H9 (cell line): ENCODE data around the gene BRSK2. TPM values are rescaled to one million over a fixed set of nuclear protein-coding genes. Genes with fewer than 3 reads are reported as not detected.

Experiments
- DNase-seq: peaks from one replicate; pipeline ENCODE4 v3.0.0-alpha.2; 2017
- H2AFZ ChIP-seq: one replicate; pipeline ENCODE4 v1.6.1; 2013; ENCODE audit warnings: mild to moderate bottlenecking, low read length, control low read depth, moderate library complexity
- H2AK5ac ChIP-seq: 2 replicates; pipeline ENCODE4 v1.6.1; 2013; ENCODE audit warnings: low read length, control low read depth, mixed read lengths; ENCODE audit not compliant: insufficient read length
- H2BK120ac ChIP-seq: one replicate; pipeline ENCODE4 v1.6.1; 2013; ENCODE audit warnings: low read depth, mild to moderate bottlenecking, low read length, control low read depth, inconsistent platforms; ENCODE audit not compliant: poor library complexity, severe bottlenecking
- H2BK12ac ChIP-seq: 2 replicates; pipeline ENCODE4 v1.6.1; 2013; ENCODE audit warnings: low read length, control low read depth, mixed read lengths, low read depth; ENCODE audit not compliant: insufficient read length
- H2BK15ac ChIP-seq: 2 replicates; pipeline ENCODE4 v1.6.1; 2013; ENCODE audit warnings: low read depth, low read length, control low read depth
- H2BK20ac ChIP-seq: one replicate; pipeline ENCODE4 v1.6.1; 2013; ENCODE audit warnings: low read depth, mild to moderate bottlenecking, low read length, control low read depth, inconsistent platforms; ENCODE audit not compliant: poor library complexity, severe bottlenecking
- H2BK5ac ChIP-seq: 2 replicates; pipeline ENCODE4 v1.6.1; 2013; ENCODE audit warnings: low read length, control low read depth, mixed read lengths; ENCODE audit not compliant: insufficient read length
- H3K14ac ChIP-seq: 2 replicates; pipeline ENCODE4 v1.6.1; 2013; ENCODE audit warnings: low read length, control low read depth; ENCODE audit not compliant: insufficient read depth
- H3K18ac ChIP-seq: 2 replicates; pipeline ENCODE4 v1.6.1; 2013; ENCODE audit warnings: low read depth, mild to moderate bottlenecking, mixed read lengths, low read length, control low read depth; ENCODE audit not compliant: insufficient read length
- H3K23ac ChIP-seq: 2 replicates; pipeline ENCODE4 v1.6.1; 2013; ENCODE audit warnings: low read length, control low read depth, mixed read lengths, low read depth; ENCODE audit not compliant: insufficient read length
- H3K23me2 ChIP-seq: 2 replicates; pipeline ENCODE4 v1.6.1; 2013; ENCODE audit warnings: low read depth, mild to moderate bottlenecking, mixed read lengths, low read length, control low read depth; ENCODE audit not compliant: insufficient read length, poor library complexity, severe bottlenecking
- H3K27ac ChIP-seq: 2 replicates; pipeline ENCODE4 v1.5.1; 2013; ENCODE audit warnings: low read length, control low read depth, mixed read lengths, low read depth; ENCODE audit not compliant: insufficient read length
- H3K27me3 ChIP-seq: 2 replicates; pipeline ENCODE4 v1.6.1; 2013; ENCODE audit warnings: low read length, control low read depth, inconsistent platforms; ENCODE audit not compliant: insufficient read depth
- H3K4ac ChIP-seq: 2 replicates; pipeline ENCODE4 v1.6.1; 2013; ENCODE audit warnings: low read depth, mild to moderate bottlenecking, control low read depth, inconsistent platforms, low read length, moderate library complexity
- H3K4me1 ChIP-seq: 2 replicates; pipeline ENCODE4 v1.6.1; 2013; ENCODE audit warnings: low read length, control low read depth, inconsistent platforms; ENCODE audit not compliant: insufficient read depth
- H3K4me2 ChIP-seq: 2 replicates; pipeline ENCODE4 v1.6.1; 2013; ENCODE audit warnings: low read length, control low read depth, mixed read lengths; ENCODE audit not compliant: insufficient read length, insufficient read depth
- H3K56ac ChIP-seq: 2 replicates; pipeline ENCODE4 v1.6.1; 2013; ENCODE audit warnings: low read depth, mild to moderate bottlenecking, mixed read lengths, low read length, control low read depth; ENCODE audit not compliant: insufficient read length
- H3K79me1 ChIP-seq: 2 replicates; pipeline ENCODE4 v1.6.1; 2013; ENCODE audit warnings: low read depth, mild to moderate bottlenecking, moderate library complexity, low read length, control low read depth, inconsistent platforms; ENCODE audit not compliant: insufficient read depth, poor library complexity, severe bottlenecking
- H3K79me2 ChIP-seq: 2 replicates; pipeline ENCODE4 v1.6.1; 2013; ENCODE audit warnings: low read length, control low read depth, inconsistent platforms; ENCODE audit not compliant: insufficient read depth
- H3K9ac ChIP-seq: 2 replicates; pipeline ENCODE4 v1.6.1; 2013; ENCODE audit warnings: low read length, control low read depth, mixed read lengths; ENCODE audit not compliant: insufficient read length; ENCODE audit errors: extremely low read depth
- H3K9me3 ChIP-seq: one replicate; pipeline ENCODE4 v1.6.1; 2013; ENCODE audit warnings: low read depth, low read length, inconsistent platforms; ENCODE audit not compliant: control insufficient read depth
- H3T11ph ChIP-seq: one replicate; pipeline ENCODE4 v1.6.1; 2013; ENCODE audit warnings: mild to moderate bottlenecking, low read length, control low read depth, inconsistent platforms
- H4K20me1 ChIP-seq: one replicate; pipeline ENCODE4 v1.6.1; 2013; ENCODE audit not compliant: control insufficient read depth, insufficient read length, insufficient read depth
- H4K5ac ChIP-seq: 2 replicates; pipeline ENCODE4 v1.6.1; 2013; ENCODE audit warnings: low read depth, mild to moderate bottlenecking, mixed read lengths, low read length, control low read depth; ENCODE audit not compliant: insufficient read length
- H4K8ac ChIP-seq: replicated peaks from 2 replicates; pipeline ENCODE4 v1.6.1; 2013; ENCODE audit warnings: low read length, control low read depth, mixed read lengths, low read depth; ENCODE audit not compliant: insufficient read length
- H4K91ac ChIP-seq: 2 replicates; pipeline ENCODE4 v1.6.1; 2013; ENCODE audit warnings: low read depth, mild to moderate bottlenecking, moderate library complexity, mixed read lengths, low read length, control low read depth; ENCODE audit not compliant: insufficient read length
- H3K27ac Mint-ChIP-seq, 3 experiments: 2 replicates in 2 of 3; 3 replicates in 1 of 3; pipeline ENCODE4 v1.8.0; 2020 to 2021; ENCODE audit warnings: mixed read lengths in 3 of 3, mild to moderate bottlenecking in 1 of 3, moderate library complexity in 1 of 3
- H3K27me3 Mint-ChIP-seq: 2 replicates; pipeline ENCODE4 v1.8.0; 2021; ENCODE audit warnings: low read depth, mild to moderate bottlenecking, moderate library complexity, mixed read lengths
- H3K36me3 Mint-ChIP-seq, 3 experiments: 2 replicates in 2 of 3; 3 replicates in 1 of 3; pipeline ENCODE4 v1.8.0; 2020 to 2021; ENCODE audit warnings: low read depth in 3 of 3, mixed read lengths in 3 of 3; ENCODE audit not compliant: insufficient read depth in 1 of 3
- H3K4me1 Mint-ChIP-seq, 2 experiments: 2 replicates each; pipeline ENCODE4 v1.8.0; 2020; ENCODE audit warnings: mixed read lengths in 2 of 2
- H3K4me3 Mint-ChIP-seq, 2 experiments: 2 replicates in 1 of 2; 3 replicates in 1 of 2; pipeline ENCODE4 v1.8.0; 2020 to 2021; ENCODE audit warnings: mild to moderate bottlenecking in 2 of 2, mixed read lengths in 2 of 2, moderate library complexity in 1 of 2
- H3K9me3 Mint-ChIP-seq, 2 experiments: 2 replicates in 1 of 2; 3 replicates in 1 of 2; pipeline ENCODE4 v1.8.0; 2020; ENCODE audit warnings: mild to moderate bottlenecking in 2 of 2, mixed read lengths in 2 of 2, moderate library complexity in 1 of 2
- CTCF ChIP-seq: fragments of 200-600 bp; sonication (generic); conservative IDR thresholded peaks from 3 replicates; pipeline ENCODE4 v1.8.0; 2021; ENCODE audit warnings: antibody characterized with exemption, mild to moderate bottlenecking
- WGBS: extraction: QIAGEN DNeasy Blood & Tissue Kit; methylation state at CpG from one replicate; pipeline ENCODE4 v1.1.7; 2013; ENCODE audit warnings: missing lambda C conversion rate, low lambda C conversion rate, mixed read lengths; ENCODE audit not compliant: insufficient read length; ENCODE audit errors: extremely low coverage; 5-methylcytosine and 5-hydroxymethylcytosine counted together
- total RNA-seq: library from RNA; stranded (reverse); gene quantifications from 2 replicates; pipeline ENCODE4 v1.2.1, GENCODE V29; 2021

BRSK2 gene
- total RNA-seq, 1 experiment from 2014 or later: 28.4 TPM

GRCh38 chr11:1493650-1494244 is 104.0 kb downstream of the BRSK2 start:
- Histone ChIP-seq H3K4me1 (no peaks in the 10 kb centered on the region), H2BK12ac (no peak overlapping the region), H3K79me2 (peaks cover 3% of the 10 kb centered on the region; the same call in 1 of the 2 replicates), H4K5ac (no peak overlapping the region), H3K27me3 (no peaks in the 10 kb centered on the region), H3K56ac (no peak overlapping the region), H3T11ph (no peak overlapping the region), H4K91ac (no peak overlapping the region), H4K8ac (no peak overlapping the region), H2BK15ac (no peak overlapping the region), H4K20me1 (no peaks in the 10 kb centered on the region), H3K14ac (no peak overlapping the region), H3K9me3 (no peaks in the 10 kb centered on the region), H3K4me2 (no peak overlapping the region), H3K18ac (no peak overlapping the region), H3K4ac (no peak overlapping the region), H2AFZ (no peak overlapping the region), H2BK20ac (no peak overlapping the region), H3K23me2 (no peaks in the 10 kb centered on the region), H3K23ac (no peak overlapping the region), H2AK5ac (no peak overlapping the region), H2BK120ac (no peak overlapping the region), H3K79me1 (peaks cover 3% of the 10 kb centered on the region), H3K9ac (no peak overlapping the region), H3K27ac (no peak overlapping the region), H2BK5ac (no peak overlapping the region)
- H3K36me3 Mint-ChIP-seq: peaks cover 1 to 9% (median 3%) of the 10 kb centered on the region in 3 experiments; a peak in 4 of 7 replicates
- no peak for DNase-seq
- no peak overlapping the region for H3K27ac Mint-ChIP-seq
- whole genome bisulfite sequencing: no CpG with 5 or more reads among the region's 3 CpGs
- H3K27me3 Mint-ChIP-seq: peaks cover 4% of the 10 kb centered on the region
- TF ChIP-seq CTCF: no peak
- peaks cover 4 to 11% of the 10 kb centered on the region in 2 experiments; a peak in 4 of 5 replicates for H3K9me3 Mint-ChIP-seq
- peaks cover 11 to 18% of the 10 kb centered on the region in 2 experiments for H3K4me1 Mint-ChIP-seq
- H3K4me3 Mint-ChIP-seq: no peak overlapping the region
